Right atrium auricular region (tissue), 2 donors: ENCODE results near the gene GPR183. TPM values are rescaled to one million over a fixed set of nuclear protein-coding genes. Genes with fewer than 3 reads are reported as not detected.

Experiments used
- DNase-seq: peaks from one replicate; pipeline ENCODE4 v3.0.0-alpha.2; 2019; ENCODE audit warnings: low spot score
- H3K27ac ChIP-seq, 2 donors: fragments of 200-600 bp; sonication (generic); 1 replicate in 1 of 2; 2 replicates in 1 of 2; pipeline ENCODE4 v1.5.1; 2016 to 2019
- H3K27me3 ChIP-seq, 2 donors: fragments of 200-600 bp; sonication (generic); one replicate each; pipeline versions ENCODE4 v1.5.1 to v1.6.0; 2017 to 2019
- H3K36me3 ChIP-seq: fragments of 200-600 bp; sonication (generic); one replicate; pipeline ENCODE4 v1.5.1; 2016
- H3K4me1 ChIP-seq, 2 donors: fragments of 200-600 bp; sonication (generic); one replicate each; pipeline versions ENCODE4 v1.5.1 to v1.6.0; 2017 to 2019
- H3K4me3 ChIP-seq, 2 donors: fragments of 200-600 bp; sonication (generic); 1 replicate in 1 of 2; 2 replicates in 1 of 2; pipeline ENCODE4 v1.5.1; 2017 to 2019; ENCODE audit warnings: mild to moderate bottlenecking in 1 of 2, moderate library complexity in 1 of 2
- H3K9me3 ChIP-seq, 2 donors: fragments of 200-600 bp; sonication (generic); one replicate each; pipeline ENCODE4 v1.5.1; 2019
- CTCF ChIP-seq, 2 donors: fragments of 200-600 bp; sonication (generic); IDR thresholded peaks; one replicate each; pipeline ENCODE4 v1.5.1; 2019; ENCODE audit warnings: antibody characterized with exemption in 2 of 2
- total RNA-seq, 2 donors: library from RNA; depleted of rRNA; stranded (reverse); fragments of >200 nt; gene quantifications; one replicate each; pipeline ENCODE4 v1.1.0, GENCODE V29; 2016

Gene GPR183
- total RNA-seq, 2 donors from 2014 or later, result 7.6 to 13.3 TPM

- Histone ChIP-seq H3K9me3 (no peaks in the 10 kb centered on the region), H3K4me1 (no peaks in the 10 kb centered on the region), H3K36me3 (peaks cover under 1% of the 10 kb centered on the region), H3K27ac (no peak overlapping the region), H3K4me3 (no peak overlapping the region), H3K27me3 (no peaks in the 10 kb centered on the region)
- no peak for DNase-seq
- TF ChIP-seq CTCF (IDR thresholded peaks at IDR 0.05), result no peak
Observed at GRCh38 chr13:99335603-99336002, 28.4 kb upstream of the GPR183 start.

GRCh38 chr13:99335087-99335486 lies 27.9 kb upstream of the GPR183 start:
- Histone ChIP-seq H3K4me3 (no peak overlapping the region), H3K27ac (no peak overlapping the region), H3K27me3 (no peaks in the 10 kb centered on the region), H3K4me1 (no peaks in the 10 kb centered on the region), H3K36me3 (no peaks in the 10 kb centered on the region), H3K9me3 (no peaks in the 10 kb centered on the region)
- TF ChIP-seq CTCF (IDR thresholded peaks at IDR 0.05), result no peak
- no peak for DNase-seq

- H3K36me3 ChIP-seq, result no peaks in the 10 kb centered on the region
- no peaks in the 10 kb centered on the region for H3K4me1 ChIP-seq
- DNase-seq, result no peak
- TF ChIP-seq CTCF (IDR thresholded peaks at IDR 0.05), result no peak
- H3K27ac ChIP-seq, result no peak overlapping the region
- H3K4me3 ChIP-seq, result no peak overlapping the region
- no peaks in the 10 kb centered on the region for H3K9me3 ChIP-seq
- no peaks in the 10 kb centered on the region for H3K27me3 ChIP-seq
Observed at GRCh38 chr13:99334221-99334620, 27.0 kb upstream of the GPR183 start.

GRCh38 chr13:99332456-99332855 lies 25.3 kb upstream of the GPR183 start:
- H3K4me3 ChIP-seq, result no peak overlapping the region
- H3K27me3 ChIP-seq, result no peaks in the 10 kb centered on the region
- DNase-seq, result no peak
- no peaks in the 10 kb centered on the region for H3K36me3 ChIP-seq
- H3K4me1 ChIP-seq, result no peaks in the 10 kb centered on the region
- TF ChIP-seq CTCF (IDR thresholded peaks at IDR 0.05), result no peak
- H3K27ac ChIP-seq, result no peak overlapping the region
- no peaks in the 10 kb centered on the region for H3K9me3 ChIP-seq

GRCh38 chr13:99331881-99332293 lies 24.7 kb upstream of the GPR183 start:
- no peaks in the 10 kb centered on the region for H3K36me3 ChIP-seq
- TF ChIP-seq CTCF (IDR thresholded peaks at IDR 0.05), result no peak
- H3K27ac ChIP-seq, result no peak overlapping the region
- no peak for DNase-seq
- H3K4me1 ChIP-seq, result no peaks in the 10 kb centered on the region
- H3K4me3 ChIP-seq, result no peak overlapping the region
- no peaks in the 10 kb centered on the region for H3K9me3 ChIP-seq
- no peaks in the 10 kb centered on the region for H3K27me3 ChIP-seq

- Histone ChIP-seq H3K9me3 (no peaks in the 10 kb centered on the region), H3K4me3 (no peak overlapping the region), H3K4me1 (no peaks in the 10 kb centered on the region), H3K27ac (no peak overlapping the region), H3K27me3 (no peaks in the 10 kb centered on the region), H3K36me3 (no peaks in the 10 kb centered on the region)
- no peak for TF ChIP-seq CTCF (IDR thresholded peaks at IDR 0.05)
- no peak for DNase-seq
Observed at GRCh38 chr13:99330942-99331341, 23.7 kb upstream of the GPR183 start.
